GM21737 (cell line): ENCODE measurements around the gene RFWD3.
"Not testable (repeated sequence)": the region's sequence is repeated elsewhere in the genome, so short reads cannot be mapped to it uniquely, and the experiment has no call there.

Experiments used
- ATAC-seq: cut with Tn5 transposase; IDR thresholded peaks from one replicate; pipeline ENCODE4 v1.9.1; 2021; ENCODE audit warnings: mild to moderate bottlenecking, moderate library complexity; ENCODE audit not compliant: unreplicated experiment

RFWD3 gene

GRCh38 chr16:74666010-74666421 is 661 bp downstream of the RFWD3 start:
- no peak for ATAC-seq

- no peak for ATAC-seq
Observed at GRCh38 chr16:74661064-74661463, 5.6 kb downstream of the RFWD3 start.

- ATAC-seq, result no peak
Observed at GRCh38 chr16:74660383-74660782, 6.3 kb downstream of the RFWD3 start.

- no peak for ATAC-seq
Observed at GRCh38 chr16:74659041-74659440, 7.6 kb downstream of the RFWD3 start.

GRCh38 chr16:74657870-74658642 is 8.6 kb downstream of the RFWD3 start:
- ATAC-seq, result no peak

- ATAC-seq, result no peak
Observed at GRCh38 chr16:74654536-74655050, 12.1 kb downstream of the RFWD3 start.

GRCh38 chr16:74652883-74653282 is 13.8 kb downstream of the RFWD3 start:
- ATAC-seq, result not testable (repeated sequence)

- no peak for ATAC-seq
Observed at GRCh38 chr16:74652249-74652648, 14.4 kb downstream of the RFWD3 start.

GRCh38 chr16:74651841-74652240 is 14.8 kb downstream of the RFWD3 start:
- ATAC-seq, result no peak

- no peak for ATAC-seq
Observed at GRCh38 chr16:74650966-74651567, 15.6 kb downstream of the RFWD3 start.

GRCh38 chr16:74649839-74650504 is 16.7 kb downstream of the RFWD3 start:
- no peak for ATAC-seq

GRCh38 chr16:74641969-74642368 is 24.7 kb downstream of the RFWD3 start:
- no peak for ATAC-seq

- ATAC-seq, result no peak
Observed at GRCh38 chr16:74637742-74638453, 28.8 kb downstream of the RFWD3 start.

GRCh38 chr16:74635303-74635702 is 31.4 kb downstream of the RFWD3 start:
- ATAC-seq, result no peak

- no peak for ATAC-seq
Observed at GRCh38 chr16:74633686-74634085, 33.0 kb downstream of the RFWD3 start.

GRCh38 chr16:74627506-74628220 is 39.0 kb downstream of the RFWD3 start:
- no peak for ATAC-seq

- no peak for ATAC-seq
Observed at GRCh38 chr16:74626741-74627416, 39.8 kb downstream of the RFWD3 start.

- ATAC-seq, result no peak
Observed at GRCh38 chr16:74625500-74626350, 41.0 kb downstream of the RFWD3 start.

- no peak for ATAC-seq
Observed at GRCh38 chr16:74623839-74624235, 42.8 kb downstream of the RFWD3 start.
